K562 (cell line): ENCODE results near the gene DCLK3.

Source experiments
- ARID3B ChIP-seq: fragments of 250-450 bp; sonication (Bioruptor Pico); IDR thresholded peaks from 2 replicates; pipeline ENCODE4 v1.4.0; 2020; ENCODE audit warnings: borderline replicate concordance
- CREB3 ChIP-seq: fragments of 450-650 bp; conservative IDR thresholded peaks from 2 replicates; pipeline ENCODE4 v1.6.1; 2016; ENCODE audit warnings: missing genetic modification characterization, low read depth, mild to moderate bottlenecking, missing compliant biosample characterization, moderate library complexity
- CTCF ChIP-seq, 3 experiments: IDR thresholded peaks in 2 of 3; conservative IDR thresholded peaks in 1 of 3; 2 replicates each; pipeline ENCODE4 v1.5.1; 2011 to 2012; ENCODE audit warnings: low read length in 3 of 3, mild to moderate bottlenecking in 3 of 3, control low read depth in 2 of 3, improper control_type of control experiment in 1 of 3, inconsistent platforms in 1 of 3, low read depth in 1 of 3, mixed read lengths in 1 of 3, moderate library complexity in 1 of 3; ENCODE audit not compliant: insufficient read depth in 2 of 3
- HMG20A ChIP-seq: fragments of 450-650 bp; formaldehyde crosslinking; conservative IDR thresholded peaks from 2 replicates; pipeline ENCODE4 v1.4.0; 2020; ENCODE audit warnings: mild to moderate bottlenecking, mixed read lengths
- ILK ChIP-seq: fragments of 450-650 bp; IDR thresholded peaks from 2 replicates; pipeline ENCODE4 v1.6.1; 2016; ENCODE audit warnings: missing genetic modification characterization, low read depth, mild to moderate bottlenecking, missing compliant biosample characterization, moderate library complexity, borderline replicate concordance
- NFXL1 ChIP-seq: fragments of 450-650 bp; formaldehyde crosslinking; IDR thresholded peaks from 2 replicates; pipeline ENCODE4 v1.4.0; 2021; ENCODE audit warnings: mild to moderate bottlenecking
- NR2C2 ChIP-seq, 2 experiments: fragments of 200-800 bp in 1 of 2; sonication (Bioruptor generic) in 1 of 2; sonication (generic) in 1 of 2; formaldehyde crosslinking in 1 of 2; IDR thresholded peaks; 2 replicates each; pipeline versions ENCODE4 v1.6.1 to v1.8.0; 2016 to 2022; ENCODE audit warnings: mild to moderate bottlenecking in 1 of 2, missing compliant biosample characterization in 1 of 2, missing genetic modification characterization in 1 of 2, missing genetic modification reagents in 1 of 2
- ZNF121 ChIP-seq: sonication (generic); formaldehyde crosslinking; conservative IDR thresholded peaks from 2 replicates; pipeline ENCODE4 v1.8.0; 2022; ENCODE audit warnings: missing genetic modification reagents
- ZNF197 ChIP-seq: fragments of 200-800 bp; sonication (Bioruptor generic); IDR thresholded peaks from 2 replicates; pipeline ENCODE4 v1.6.1; 2016; ENCODE audit warnings: low read depth, missing genetic modification characterization, missing compliant biosample characterization
- TF ChIP-seq, protein P1 (sequence below): sonication (generic); formaldehyde crosslinking; IDR thresholded peaks from 2 replicates; pipeline ENCODE4 v1.8.0; 2022; ENCODE audit warnings: missing genetic modification reagents, mild to moderate bottlenecking, borderline replicate concordance
- TF ChIP-seq, protein P2 (sequence below), 2 experiments: fragments of 450-650 bp; IDR thresholded peaks; 2 replicates each; pipeline ENCODE4 v1.6.1; 2016; ENCODE audit warnings: mild to moderate bottlenecking in 2 of 2, borderline replicate concordance in 1 of 2, low read depth in 1 of 2, moderate library complexity in 1 of 2

- TF ChIP-seq, protein P1, sequence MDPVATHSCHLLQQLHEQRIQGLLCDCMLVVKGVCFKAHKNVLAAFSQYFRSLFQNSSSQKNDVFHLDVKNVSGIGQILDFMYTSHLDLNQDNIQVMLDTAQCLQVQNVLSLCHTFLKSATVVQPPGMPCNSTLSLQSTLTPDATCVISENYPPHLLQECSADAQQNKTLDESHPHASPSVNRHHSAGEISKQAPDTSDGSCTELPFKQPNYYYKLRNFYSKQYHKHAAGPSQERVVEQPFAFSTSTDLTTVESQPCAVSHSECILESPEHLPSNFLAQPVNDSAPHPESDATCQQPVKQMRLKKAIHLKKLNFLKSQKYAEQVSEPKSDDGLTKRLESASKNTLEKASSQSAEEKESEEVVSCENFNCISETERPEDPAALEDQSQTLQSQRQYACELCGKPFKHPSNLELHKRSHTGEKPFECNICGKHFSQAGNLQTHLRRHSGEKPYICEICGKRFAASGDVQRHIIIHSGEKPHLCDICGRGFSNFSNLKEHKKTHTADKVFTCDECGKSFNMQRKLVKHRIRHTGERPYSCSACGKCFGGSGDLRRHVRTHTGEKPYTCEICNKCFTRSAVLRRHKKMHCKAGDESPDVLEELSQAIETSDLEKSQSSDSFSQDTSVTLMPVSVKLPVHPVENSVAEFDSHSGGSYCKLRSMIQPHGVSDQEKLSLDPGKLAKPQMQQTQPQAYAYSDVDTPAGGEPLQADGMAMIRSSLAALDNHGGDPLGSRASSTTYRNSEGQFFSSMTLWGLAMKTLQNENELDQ (CRISPR knock-in tag) = no peak
- no peak for TF ChIP-seq CREB3 (tag)
- TF ChIP-seq, protein P2, sequence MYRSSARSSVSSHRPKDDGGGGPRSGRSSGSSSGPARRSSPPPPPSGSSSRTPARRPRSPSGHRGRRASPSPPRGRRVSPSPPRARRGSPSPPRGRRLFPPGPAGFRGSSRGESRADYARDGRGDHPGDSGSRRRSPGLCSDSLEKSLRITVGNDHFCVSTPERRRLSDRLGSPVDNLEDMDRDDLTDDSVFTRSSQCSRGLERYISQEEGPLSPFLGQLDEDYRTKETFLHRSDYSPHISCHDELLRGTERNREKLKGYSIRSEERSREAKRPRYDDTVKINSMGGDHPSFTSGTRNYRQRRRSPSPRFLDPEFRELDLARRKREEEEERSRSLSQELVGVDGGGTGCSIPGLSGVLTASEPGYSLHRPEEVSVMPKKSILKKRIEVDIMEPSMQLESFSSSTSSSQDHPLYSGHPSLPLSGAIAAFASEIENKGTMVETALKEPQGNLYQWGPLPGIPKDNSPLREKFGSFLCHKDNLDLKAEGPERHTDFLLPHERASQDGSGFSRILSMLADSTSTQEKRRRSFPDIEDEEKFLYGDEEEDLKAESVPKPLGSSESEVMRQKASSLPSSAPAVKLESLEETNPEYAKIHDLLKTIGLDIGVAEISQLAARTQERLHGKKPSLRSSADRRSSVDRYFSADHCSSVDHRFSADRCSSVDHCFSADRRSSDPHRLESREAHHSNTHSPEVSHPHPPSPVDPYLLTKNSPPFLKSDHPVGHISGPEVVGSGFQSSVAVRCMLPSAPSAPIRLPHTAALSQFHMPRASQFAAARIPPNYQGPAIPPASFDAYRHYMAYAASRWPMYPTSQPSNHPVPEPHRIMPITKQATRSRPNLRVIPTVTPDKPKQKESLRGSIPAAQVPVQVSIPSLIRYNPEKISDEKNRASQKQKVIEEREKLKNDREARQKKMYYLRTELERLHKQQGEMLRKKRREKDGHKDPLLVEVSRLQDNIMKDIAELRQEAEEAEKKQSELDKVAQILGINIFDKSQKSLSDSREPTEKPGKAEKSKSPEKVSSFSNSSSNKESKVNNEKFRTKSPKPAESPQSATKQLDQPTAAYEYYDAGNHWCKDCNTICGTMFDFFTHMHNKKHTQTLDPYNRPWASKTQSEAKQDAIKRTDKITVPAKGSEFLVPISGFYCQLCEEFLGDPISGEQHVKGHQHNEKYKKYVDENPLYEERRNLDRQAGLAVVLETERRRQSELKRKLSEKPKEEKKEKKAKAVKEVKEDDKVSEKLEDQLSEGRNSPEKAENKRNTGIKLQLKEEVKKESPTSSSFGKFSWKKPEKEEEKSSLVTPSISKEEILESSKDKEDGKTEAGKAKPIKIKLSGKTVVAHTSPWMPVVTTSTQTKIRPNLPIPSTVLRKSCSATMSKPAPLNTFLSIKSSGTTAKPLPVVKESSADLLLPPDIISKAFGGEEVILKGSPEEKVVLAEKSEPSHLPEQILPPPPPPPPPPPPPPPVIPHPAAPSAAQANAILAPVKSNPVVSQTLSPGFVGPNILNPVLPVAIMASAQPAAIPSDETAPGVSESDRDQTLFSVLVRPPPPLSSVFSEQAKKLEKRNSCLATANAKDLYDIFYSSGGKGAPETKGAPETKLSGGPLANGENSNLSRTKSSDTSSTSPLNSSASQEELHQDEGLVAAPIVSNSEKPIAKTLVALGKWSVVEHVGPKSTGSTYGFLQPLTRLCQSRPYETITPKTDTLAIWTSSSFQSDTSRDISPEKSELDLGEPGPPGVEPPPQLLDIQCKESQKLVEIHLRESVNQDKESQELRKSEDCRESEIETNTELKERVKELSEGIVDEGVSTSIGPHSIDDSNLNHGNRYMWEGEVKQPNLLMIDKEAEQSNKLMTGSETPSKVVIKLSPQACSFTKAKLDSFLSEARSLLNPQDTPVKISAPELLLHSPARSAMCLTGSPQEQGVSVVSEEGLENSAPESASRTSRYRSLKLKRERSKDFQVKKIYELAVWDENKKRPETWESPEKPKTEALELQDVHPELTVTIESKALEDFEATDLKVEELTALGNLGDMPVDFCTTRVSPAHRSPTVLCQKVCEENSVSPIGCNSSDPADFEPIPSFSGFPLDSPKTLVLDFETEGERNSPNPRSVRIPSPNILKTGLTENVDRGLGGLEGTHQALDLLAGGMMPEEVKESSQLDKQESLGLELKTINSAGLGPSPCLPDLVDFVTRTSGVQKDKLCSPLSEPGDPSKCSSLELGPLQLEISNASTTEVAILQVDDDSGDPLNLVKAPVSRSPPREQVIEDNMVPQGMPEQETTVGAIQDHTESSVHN (IDR thresholded peaks at IDR 0.05; ENCODE audit: borderline replicate concordance in 1 of 2, low read depth in 1 of 2) = no peak
- TF ChIP-seq CTCF (IDR thresholded peaks at IDR 0.05 in 2 of 3, conservative IDR thresholded peaks at IDR 0.05 in 1 of 3; ENCODE audit: insufficient read depth in 2 of 3, low read depth in 1 of 3, low read length in 3 of 3) = no peak
- TF ChIP-seq NFXL1 = no peak
- TF ChIP-seq ILK = no peak
- TF ChIP-seq HMG20A (CRISPR knock-in tag) = no peak
- TF ChIP-seq ARID3B = no peak
- no peak for TF ChIP-seq ZNF121 (CRISPR knock-in tag)
- TF ChIP-seq ZNF197 = no peak
- no peak for TF ChIP-seq NR2C2 (CRISPR knock-in tag; IDR thresholded peaks at IDR 0.05)
- no peak for TF ChIP-seq NR2C2 (tag; IDR thresholded peaks at IDR 0.05)
Measured at GRCh38 chr3:36771931-36772330, 7.6 kb upstream of the DCLK3 start.
